Activated naive CD8-positive, alpha-beta T cell treated with anti-CD3 and anti-CD28 coated beads, Interleukin-2, amount 50 U/mL, for 24 hours (primary cell): ENCODE data around the gene PLA2G4B.

Experiments
- ATAC-seq: fragments of 150-1000 bp; cut with Tn5 transposase; one replicate; pipeline ENCODE4 v1.10.0; 2021
- DNase-seq: peaks from one replicate; pipeline ENCODE4 v3.0.0; 2021
- H3K27ac Mint-ChIP-seq: one replicate; pipeline ENCODE4 v1.8.0; 2021; ENCODE audit warnings: mild to moderate bottlenecking, mixed read lengths
- H3K27me3 Mint-ChIP-seq: one replicate; pipeline ENCODE4 v1.8.0; 2021; ENCODE audit warnings: mixed read lengths
- H3K36me3 Mint-ChIP-seq: one replicate; pipeline ENCODE4 v1.8.0; 2021; ENCODE audit warnings: low read depth, mixed read lengths
- H3K4me1 Mint-ChIP-seq: one replicate; pipeline ENCODE4 v1.8.0; 2021; ENCODE audit warnings: mixed read lengths
- H3K4me3 Mint-ChIP-seq: one replicate; pipeline ENCODE4 v1.8.0; 2021; ENCODE audit warnings: mild to moderate bottlenecking, moderate library complexity, mixed read lengths
- H3K9me3 Mint-ChIP-seq: one replicate; pipeline ENCODE4 v1.8.0; 2021; ENCODE audit warnings: mixed read lengths

PLA2G4B gene

GRCh38 chr15:41858756-41859155 is 20.1 kb downstream of the PLA2G4B start:
- H3K36me3 Mint-ChIP-seq = no peaks in the 10 kb centered on the region
- H3K4me1 Mint-ChIP-seq = peaks cover 3% of the 10 kb centered on the region
- ATAC-seq (no peak), DNase-seq (no peak)
- H3K4me3 Mint-ChIP-seq = no peak overlapping the region
- no peak overlapping the region for H3K27ac Mint-ChIP-seq
- no peaks in the 10 kb centered on the region for H3K27me3 Mint-ChIP-seq
- no peaks in the 10 kb centered on the region for H3K9me3 Mint-ChIP-seq

- H3K36me3 Mint-ChIP-seq = no peaks in the 10 kb centered on the region
- H3K4me1 Mint-ChIP-seq = peaks cover 3% of the 10 kb centered on the region
- H3K9me3 Mint-ChIP-seq = no peaks in the 10 kb centered on the region
- ATAC-seq (no peak), DNase-seq (no peak)
- H3K27me3 Mint-ChIP-seq = no peaks in the 10 kb centered on the region
- H3K4me3 Mint-ChIP-seq = no peak overlapping the region
- no peak overlapping the region for H3K27ac Mint-ChIP-seq
These were observed 21.6 kb downstream of the PLA2G4B start for GRCh38 chr15:41860049-41860828.

GRCh38 chr15:41861736-41862356 is 23.2 kb downstream of the PLA2G4B start:
- Mint-ChIP-seq H3K27me3 (no peaks in the 10 kb centered on the region), H3K27ac (no peak overlapping the region), H3K4me3 (no peak overlapping the region), H3K36me3 (no peaks in the 10 kb centered on the region), H3K4me1 (peaks cover 3% of the 10 kb centered on the region), H3K9me3 (no peaks in the 10 kb centered on the region)
- ATAC-seq (no peak), DNase-seq (no peak)

GRCh38 chr15:41862515-41863116 is 24.0 kb downstream of the PLA2G4B start:
- H3K36me3 Mint-ChIP-seq = no peaks in the 10 kb centered on the region
- no peak for ATAC-seq
- no peaks in the 10 kb centered on the region for H3K9me3 Mint-ChIP-seq
- no peak overlapping the region for H3K27ac Mint-ChIP-seq
- peaks cover 3% of the 10 kb centered on the region for H3K4me1 Mint-ChIP-seq
- no peak for DNase-seq
- no peaks in the 10 kb centered on the region for H3K27me3 Mint-ChIP-seq
- no peak overlapping the region for H3K4me3 Mint-ChIP-seq

GRCh38 chr15:41865490-41866055 is 26.9 kb downstream of the PLA2G4B start:
- Mint-ChIP-seq H3K36me3 (no peaks in the 10 kb centered on the region), H3K9me3 (no peaks in the 10 kb centered on the region), H3K27ac (no peak overlapping the region), H3K27me3 (no peaks in the 10 kb centered on the region), H3K4me3 (no peak overlapping the region), H3K4me1 (peaks cover 2% of the 10 kb centered on the region)
- no peak for DNase-seq
- no peak for ATAC-seq

GRCh38 chr15:41866263-41866703 is 27.6 kb downstream of the PLA2G4B start:
- Mint-ChIP-seq H3K9me3 (no peaks in the 10 kb centered on the region), H3K4me3 (no peak overlapping the region), H3K36me3 (no peaks in the 10 kb centered on the region), H3K4me1 (peaks cover 5% of the 10 kb centered on the region), H3K27ac (no peak overlapping the region), H3K27me3 (no peaks in the 10 kb centered on the region)
- ATAC-seq (no peak), DNase-seq (no peak)

- Mint-ChIP-seq H3K9me3 (no peaks in the 10 kb centered on the region), H3K4me3 (no peak overlapping the region), H3K4me1 (peaks cover 7% of the 10 kb centered on the region), H3K27me3 (no peaks in the 10 kb centered on the region), H3K36me3 (no peaks in the 10 kb centered on the region), H3K27ac (no peak overlapping the region)
- DNase-seq (no peak), ATAC-seq (no peak)
These were observed 28.4 kb downstream of the PLA2G4B start for GRCh38 chr15:41866872-41867579.

GRCh38 chr15:41868321-41868720 is 29.7 kb downstream of the PLA2G4B start:
- no peaks in the 10 kb centered on the region for H3K9me3 Mint-ChIP-seq
- H3K4me3 Mint-ChIP-seq = no peak overlapping the region
- ATAC-seq (no peak), DNase-seq (no peak)
- peaks cover 7% of the 10 kb centered on the region for H3K4me1 Mint-ChIP-seq
- no peaks in the 10 kb centered on the region for H3K36me3 Mint-ChIP-seq
- no peak overlapping the region for H3K27ac Mint-ChIP-seq
- no peaks in the 10 kb centered on the region for H3K27me3 Mint-ChIP-seq

- ATAC-seq = no peak
- Mint-ChIP-seq H3K27me3 (no peaks in the 10 kb centered on the region), H3K9me3 (no peaks in the 10 kb centered on the region), H3K27ac (peak overlapping the region; percentile 30), H3K4me3 (no peak overlapping the region), H3K36me3 (no peaks in the 10 kb centered on the region), H3K4me1 (peaks cover 7% of the 10 kb centered on the region)
- no peak for DNase-seq
These were observed 31.4 kb downstream of the PLA2G4B start for GRCh38 chr15:41869770-41870688.

- ATAC-seq = peak; percentile 85
- H3K9me3 Mint-ChIP-seq = no peaks in the 10 kb centered on the region
- no peak overlapping the region for H3K4me3 Mint-ChIP-seq
- peak overlapping the region; percentile 30 for H3K27ac Mint-ChIP-seq
- DNase-seq = peak; percentile 27
- peaks cover 7% of the 10 kb centered on the region for H3K4me1 Mint-ChIP-seq
- no peaks in the 10 kb centered on the region for H3K27me3 Mint-ChIP-seq
- H3K36me3 Mint-ChIP-seq = no peaks in the 10 kb centered on the region
These were observed 32.0 kb downstream of the PLA2G4B start for GRCh38 chr15:41870689-41871081.

- H3K9me3 Mint-ChIP-seq = no peaks in the 10 kb centered on the region
- no peak overlapping the region for H3K27ac Mint-ChIP-seq
- ATAC-seq = no peak
- peaks cover 7% of the 10 kb centered on the region for H3K4me1 Mint-ChIP-seq
- no peak overlapping the region for H3K4me3 Mint-ChIP-seq
- no peak for DNase-seq
- no peaks in the 10 kb centered on the region for H3K27me3 Mint-ChIP-seq
- H3K36me3 Mint-ChIP-seq = no peaks in the 10 kb centered on the region
These were observed 32.7 kb downstream of the PLA2G4B start for GRCh38 chr15:41871175-41871905.

GRCh38 chr15:41872166-41872747 is 33.6 kb downstream of the PLA2G4B start:
- no peaks in the 10 kb centered on the region for H3K36me3 Mint-ChIP-seq
- H3K4me3 Mint-ChIP-seq = no peak overlapping the region
- H3K4me1 Mint-ChIP-seq = peaks cover 7% of the 10 kb centered on the region
- DNase-seq = no peak
- no peaks in the 10 kb centered on the region for H3K27me3 Mint-ChIP-seq
- H3K27ac Mint-ChIP-seq = no peak overlapping the region
- H3K9me3 Mint-ChIP-seq = no peaks in the 10 kb centered on the region
- no peak for ATAC-seq

- DNase-seq (no peak), ATAC-seq (no peak)
- peaks cover 7% of the 10 kb centered on the region for H3K4me1 Mint-ChIP-seq
- H3K36me3 Mint-ChIP-seq = no peaks in the 10 kb centered on the region
- no peak overlapping the region for H3K4me3 Mint-ChIP-seq
- H3K27ac Mint-ChIP-seq = no peak overlapping the region
- H3K9me3 Mint-ChIP-seq = no peaks in the 10 kb centered on the region
- no peaks in the 10 kb centered on the region for H3K27me3 Mint-ChIP-seq
These were observed 35.1 kb downstream of the PLA2G4B start for GRCh38 chr15:41873711-41874110.
